Astrocyte (in vitro differentiated cells and primary cell): ENCODE measurements around the gene TRIM52. TPM values are rescaled to one million over a fixed set of nuclear protein-coding genes. Genes with fewer than 3 reads are reported as not detected.

ENCODE experiments used
- DNase-seq: peaks from one replicate; pipeline ENCODE4 v3.0.0-alpha.2; 2010; ENCODE audit warnings: low read depth
- FAIRE-seq: peaks from 2 replicates; lab custom pipeline; 2011; peaks lifted over from hg19 to GRCh38; lab: Jason Lieb, UNC
- H2AFZ ChIP-seq: 2 replicates; pipeline ENCODE4 v1.6.0; 2012; ENCODE audit warnings: low read depth, low read length, inconsistent platforms
- H3K27ac ChIP-seq: 2 replicates; pipeline ENCODE4 v1.5.1; 2011; ENCODE audit warnings: low read depth, low read length, inconsistent platforms
- H3K27me3 ChIP-seq: 2 replicates; pipeline ENCODE4 v1.6.0; 2011; ENCODE audit warnings: low read length, inconsistent platforms; ENCODE audit not compliant: insufficient read depth
- H3K36me3 ChIP-seq: 2 replicates; pipeline ENCODE4 v1.5.1; 2011; ENCODE audit warnings: low read length, inconsistent platforms; ENCODE audit not compliant: insufficient read depth
- H3K4me1 ChIP-seq: 2 replicates; pipeline ENCODE4 v1.5.1; 2011; ENCODE audit warnings: low read length, inconsistent platforms; ENCODE audit not compliant: insufficient read depth
- H3K4me2 ChIP-seq: 2 replicates; pipeline ENCODE4 v1.6.0; 2012; ENCODE audit warnings: low read length, inconsistent platforms
- H3K4me3 ChIP-seq: 2 replicates; pipeline ENCODE4 v1.5.1; 2011; ENCODE audit warnings: low read depth, mild to moderate bottlenecking, low read length, inconsistent platforms; ENCODE audit not compliant: insufficient read depth
- H3K79me2 ChIP-seq: 2 replicates; pipeline ENCODE4 v1.6.0; 2012; ENCODE audit warnings: mild to moderate bottlenecking, low read length, inconsistent platforms; ENCODE audit not compliant: insufficient read depth
- H3K9ac ChIP-seq: 2 replicates; pipeline ENCODE4 v1.6.0; 2012; ENCODE audit warnings: mild to moderate bottlenecking, low read length, inconsistent platforms
- H3K9me3 ChIP-seq: 2 replicates; pipeline ENCODE4 v1.5.1; 2012; ENCODE audit warnings: low read depth, mild to moderate bottlenecking, low read length, inconsistent platforms; ENCODE audit not compliant: insufficient read depth
- H4K20me1 ChIP-seq: 2 replicates; pipeline ENCODE4 v1.6.0; 2012; ENCODE audit warnings: low read length, inconsistent platforms; ENCODE audit not compliant: insufficient read depth
- H3K27ac Mint-ChIP-seq: one replicate; pipeline ENCODE4 v1.8.0; 2021; ENCODE audit warnings: mild to moderate bottlenecking, mixed read lengths; ENCODE audit not compliant: unreplicated experiment
- H3K27me3 Mint-ChIP-seq: one replicate; pipeline ENCODE4 v1.8.0; 2021; ENCODE audit warnings: low read depth, mixed read lengths; ENCODE audit not compliant: unreplicated experiment
- H3K36me3 Mint-ChIP-seq: one replicate; pipeline ENCODE4 v1.8.0; 2021; ENCODE audit warnings: low read depth, mixed read lengths; ENCODE audit not compliant: unreplicated experiment
- H3K4me1 Mint-ChIP-seq: one replicate; pipeline ENCODE4 v1.8.0; 2021; ENCODE audit warnings: low read depth, mixed read lengths; ENCODE audit not compliant: unreplicated experiment
- H3K4me3 Mint-ChIP-seq: one replicate; pipeline ENCODE4 v1.8.0; 2021; ENCODE audit warnings: mild to moderate bottlenecking, moderate library complexity, mixed read lengths; ENCODE audit not compliant: unreplicated experiment
- H3K9me3 Mint-ChIP-seq: one replicate; pipeline ENCODE4 v1.8.0; 2021; ENCODE audit warnings: mild to moderate bottlenecking, mixed read lengths; ENCODE audit not compliant: unreplicated experiment
- EZH2 ChIP-seq: IDR thresholded peaks from 2 replicates; pipeline ENCODE4 v1.6.1; 2012; ENCODE audit warnings: mild to moderate bottlenecking, low read length, inconsistent platforms; ENCODE audit not compliant: insufficient read depth
- total RNA-seq: library from RNA; stranded (reverse); gene quantifications from 2 replicates; pipeline ENCODE4 v1.2.1, GENCODE V29; 2021
- TF ChIP-seq, protein P1 (sequence below): IDR thresholded peaks from 2 replicates; pipeline ENCODE4 v1.5.1; 2011; ENCODE audit warnings: low read depth, mild to moderate bottlenecking, inconsistent platforms, low read length, moderate library complexity; ENCODE audit not compliant: insufficient read depth

The TRIM52 gene
- total RNA-seq, 1 donor from 2014 or later = 6.5 TPM

DNA sequence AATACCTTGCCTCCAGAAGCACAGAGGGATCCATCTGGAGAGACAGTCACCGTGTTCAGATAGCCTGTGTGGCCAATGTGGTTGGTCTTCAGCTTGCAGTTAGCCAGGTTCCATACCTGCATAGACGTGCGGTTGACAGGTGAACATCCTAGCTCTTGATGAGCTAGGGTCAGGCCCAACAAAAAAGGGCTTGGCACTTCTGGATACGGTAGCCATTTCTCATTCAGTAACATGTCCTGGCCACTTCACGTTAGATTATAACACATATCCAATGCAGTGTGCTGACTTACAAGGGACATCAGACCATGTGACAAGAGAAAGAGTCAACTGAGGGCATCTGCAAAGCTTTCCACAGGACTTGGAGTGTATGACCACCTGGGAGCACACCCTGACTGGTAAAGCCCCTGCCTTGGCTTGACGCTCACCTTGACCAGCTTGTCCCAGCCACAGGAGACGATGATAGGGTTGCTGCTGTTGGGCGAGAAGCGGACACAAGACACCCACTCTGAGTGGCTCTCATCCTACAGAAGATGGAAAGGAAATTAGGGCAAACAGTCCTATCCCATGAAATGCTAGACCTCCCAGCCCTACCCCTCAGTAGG, 21.8 kb downstream of the TRIM52 start:
- Mint-ChIP-seq H3K36me3 (peaks cover 49% of the 10 kb centered on the region), H3K27me3 (no peaks in the 10 kb centered on the region), H3K27ac (peak overlapping the region; percentile 13), H3K4me3 (peak overlapping the region; percentile 68), H3K9me3 (no peaks in the 10 kb centered on the region), H3K4me1 (peaks cover 30% of the 10 kb centered on the region)
- Histone ChIP-seq H3K36me3 (peaks cover 69% of the 10 kb centered on the region), H2AFZ (no peak overlapping the region), H4K20me1 (peaks cover 92% of the 10 kb centered on the region), H3K9me3 (no peaks in the 10 kb centered on the region), H3K4me2 (peak overlapping the region; percentile 12), H3K4me1 (peaks cover 22% of the 10 kb centered on the region), H3K79me2 (peaks cover 71% of the 10 kb centered on the region), H3K27ac (no peak overlapping the region), H3K4me3 (no peak overlapping the region), H3K27me3 (no peaks in the 10 kb centered on the region), H3K9ac (peak overlapping the region; percentile 40)
- FAIRE-seq = no peak
- no peak for DNase-seq
- no peak for TF ChIP-seq EZH2
- TF ChIP-seq, protein P1, sequence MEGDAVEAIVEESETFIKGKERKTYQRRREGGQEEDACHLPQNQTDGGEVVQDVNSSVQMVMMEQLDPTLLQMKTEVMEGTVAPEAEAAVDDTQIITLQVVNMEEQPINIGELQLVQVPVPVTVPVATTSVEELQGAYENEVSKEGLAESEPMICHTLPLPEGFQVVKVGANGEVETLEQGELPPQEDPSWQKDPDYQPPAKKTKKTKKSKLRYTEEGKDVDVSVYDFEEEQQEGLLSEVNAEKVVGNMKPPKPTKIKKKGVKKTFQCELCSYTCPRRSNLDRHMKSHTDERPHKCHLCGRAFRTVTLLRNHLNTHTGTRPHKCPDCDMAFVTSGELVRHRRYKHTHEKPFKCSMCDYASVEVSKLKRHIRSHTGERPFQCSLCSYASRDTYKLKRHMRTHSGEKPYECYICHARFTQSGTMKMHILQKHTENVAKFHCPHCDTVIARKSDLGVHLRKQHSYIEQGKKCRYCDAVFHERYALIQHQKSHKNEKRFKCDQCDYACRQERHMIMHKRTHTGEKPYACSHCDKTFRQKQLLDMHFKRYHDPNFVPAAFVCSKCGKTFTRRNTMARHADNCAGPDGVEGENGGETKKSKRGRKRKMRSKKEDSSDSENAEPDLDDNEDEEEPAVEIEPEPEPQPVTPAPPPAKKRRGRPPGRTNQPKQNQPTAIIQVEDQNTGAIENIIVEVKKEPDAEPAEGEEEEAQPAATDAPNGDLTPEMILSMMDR = no peak

DNA sequence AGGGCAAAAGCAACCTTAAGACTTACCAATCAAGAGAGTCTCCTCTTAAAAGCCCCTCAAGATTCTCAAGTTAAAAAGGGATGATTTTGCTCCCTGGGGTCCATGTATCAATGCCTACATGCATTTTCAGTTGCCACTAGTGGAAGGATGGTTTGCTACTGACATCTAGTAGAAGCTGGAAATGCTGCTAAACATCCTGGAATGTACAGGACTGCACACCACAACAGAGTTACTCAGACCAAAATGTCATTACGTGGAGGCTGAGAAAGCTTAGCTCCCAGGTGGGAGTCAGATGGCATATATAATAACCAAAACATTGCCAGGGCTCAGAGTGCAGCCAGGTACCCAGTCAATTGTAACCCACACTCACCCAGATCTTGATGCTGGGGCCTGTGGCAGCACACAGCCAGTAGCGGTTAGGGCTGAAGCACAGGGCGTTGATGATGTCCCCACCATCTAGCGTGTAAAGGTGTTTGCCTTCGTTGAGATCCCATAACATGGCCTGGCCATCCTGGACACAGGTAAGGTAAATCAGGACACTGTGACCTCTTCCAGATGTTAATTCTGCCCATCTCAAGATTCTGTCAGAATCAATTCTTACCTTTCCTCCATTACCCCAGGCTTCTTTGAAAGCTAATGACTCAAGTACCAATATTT, 23.1 kb downstream of the TRIM52 start:
- DNase-seq = no peak
- no peak overlapping the region for H3K27ac Mint-ChIP-seq
- no peak for FAIRE-seq
- H3K4me3 Mint-ChIP-seq = peak overlapping the region; percentile 30
- H3K36me3 Mint-ChIP-seq = peaks cover 48% of the 10 kb centered on the region
- Histone ChIP-seq H4K20me1 (peaks cover 91% of the 10 kb centered on the region), H3K4me1 (peaks cover 22% of the 10 kb centered on the region), H3K27me3 (no peaks in the 10 kb centered on the region), H3K4me3 (no peak overlapping the region), H3K4me2 (peak overlapping the region; percentile 12), H2AFZ (no peak overlapping the region), H3K36me3 (peaks cover 73% of the 10 kb centered on the region), H3K9ac (peak overlapping the region; percentile 40), H3K79me2 (peaks cover 60% of the 10 kb centered on the region), H3K9me3 (no peaks in the 10 kb centered on the region), H3K27ac (no peak overlapping the region)
- H3K9me3 Mint-ChIP-seq = no peaks in the 10 kb centered on the region
- H3K4me1 Mint-ChIP-seq = peaks cover 30% of the 10 kb centered on the region
- no peaks in the 10 kb centered on the region for H3K27me3 Mint-ChIP-seq
- TF ChIP-seq, protein P1 = no peak
- no peak for TF ChIP-seq EZH2
